ENCODE data around the gene NDUFS7.

DNA sequence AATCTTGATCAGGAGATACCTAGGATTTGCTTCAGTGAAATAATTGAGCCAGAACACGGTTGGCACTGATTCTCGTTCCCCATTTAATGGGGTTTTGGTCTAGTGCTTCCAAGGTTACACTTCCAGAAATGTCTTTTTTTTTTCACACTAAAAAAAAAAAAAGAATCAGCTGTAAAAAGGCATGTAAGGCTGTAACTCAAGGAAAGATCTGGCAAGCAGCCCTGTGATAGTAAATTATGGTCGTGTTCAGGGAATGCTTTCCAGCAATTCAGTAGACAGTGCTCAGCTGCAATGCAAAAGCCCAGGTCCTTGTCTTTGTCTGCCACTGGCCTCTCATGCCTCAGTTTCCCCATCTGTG, 27.2 kb upstream of the NDUFS7 start:
- TF ChIP-seq POLR2A (IDR thresholded peaks at IDR 0.05) = no peak
- TF ChIP-seq CTCF (IDR thresholded peaks at IDR 0.05 in 4 of 5, conservative IDR thresholded peaks at IDR 0.05 in 1 of 5) = no peak
